HUDEP-2 (cell line): ENCODE results near the gene ADAM12.

Experiments used
- DNase-seq, 76 experiments: peaks; one replicate each; lab custom pipeline; 2025; ENCODE audit not compliant: unreplicated experiment in 76 of 76; lab: John Stamatoyannopoulos, UW

The ADAM12 gene

GRCh38 chr10:126158133-126158892 is 230.0 kb downstream of the ADAM12 start:
- DNase-seq: no peak

GRCh38 chr10:126157189-126157588 is 231.1 kb downstream of the ADAM12 start:
- DNase-seq: no peak

GRCh38 chr10:126156503-126156902 is 231.8 kb downstream of the ADAM12 start:
- DNase-seq: no peak

- no peak for DNase-seq
Observed at GRCh38 chr10:126156012-126156411, 232.3 kb downstream of the ADAM12 start.

- no peak for DNase-seq
Observed at GRCh38 chr10:126155528-126155927, 232.7 kb downstream of the ADAM12 start.

GRCh38 chr10:126153711-126154628 is 234.3 kb downstream of the ADAM12 start:
- DNase-seq: no peak

- no peak for DNase-seq
Observed at GRCh38 chr10:126147866-126148587, 240.2 kb downstream of the ADAM12 start.

- peak in 1 of 76 experiments; percentile 42 for DNase-seq
Observed at GRCh38 chr10:126146771-126147170, 241.5 kb downstream of the ADAM12 start.

GRCh38 chr10:126143117-126143516 is 245.2 kb downstream of the ADAM12 start:
- DNase-seq: no peak

- DNase-seq: no peak
Observed at GRCh38 chr10:126140746-126141273, 247.5 kb downstream of the ADAM12 start.

- no peak for DNase-seq
Observed at GRCh38 chr10:126137562-126138221, 250.6 kb downstream of the ADAM12 start.

- DNase-seq: no peak
Observed at GRCh38 chr10:126135941-126136595, 252.2 kb downstream of the ADAM12 start.

GRCh38 chr10:126135177-126135576 is 253.1 kb downstream of the ADAM12 start:
- DNase-seq: peak in 1 of 76 experiments; percentile 21

GRCh38 chr10:126133906-126134656 is 254.2 kb downstream of the ADAM12 start:
- DNase-seq: no peak

- no peak for DNase-seq
Observed at GRCh38 chr10:126133082-126133620, 255.1 kb downstream of the ADAM12 start.

GRCh38 chr10:126131341-126131740 is 256.9 kb downstream of the ADAM12 start:
- no peak for DNase-seq

GRCh38 chr10:126130271-126130710 is 258.0 kb downstream of the ADAM12 start:
- no peak for DNase-seq

GRCh38 chr10:126129026-126129425 is 259.3 kb downstream of the ADAM12 start:
- no peak for DNase-seq

- DNase-seq: no peak
Observed at GRCh38 chr10:126128581-126128980, 259.7 kb downstream of the ADAM12 start.
